ENCODE data around the gene KITLG. TPM values are rescaled to one million over a fixed set of nuclear protein-coding genes. Genes with fewer than 3 reads are reported as not detected.

The KITLG gene
- total RNA-seq, 2 experiments from 2014 or later = 0.14 TPM; not detected in 1

DNA sequence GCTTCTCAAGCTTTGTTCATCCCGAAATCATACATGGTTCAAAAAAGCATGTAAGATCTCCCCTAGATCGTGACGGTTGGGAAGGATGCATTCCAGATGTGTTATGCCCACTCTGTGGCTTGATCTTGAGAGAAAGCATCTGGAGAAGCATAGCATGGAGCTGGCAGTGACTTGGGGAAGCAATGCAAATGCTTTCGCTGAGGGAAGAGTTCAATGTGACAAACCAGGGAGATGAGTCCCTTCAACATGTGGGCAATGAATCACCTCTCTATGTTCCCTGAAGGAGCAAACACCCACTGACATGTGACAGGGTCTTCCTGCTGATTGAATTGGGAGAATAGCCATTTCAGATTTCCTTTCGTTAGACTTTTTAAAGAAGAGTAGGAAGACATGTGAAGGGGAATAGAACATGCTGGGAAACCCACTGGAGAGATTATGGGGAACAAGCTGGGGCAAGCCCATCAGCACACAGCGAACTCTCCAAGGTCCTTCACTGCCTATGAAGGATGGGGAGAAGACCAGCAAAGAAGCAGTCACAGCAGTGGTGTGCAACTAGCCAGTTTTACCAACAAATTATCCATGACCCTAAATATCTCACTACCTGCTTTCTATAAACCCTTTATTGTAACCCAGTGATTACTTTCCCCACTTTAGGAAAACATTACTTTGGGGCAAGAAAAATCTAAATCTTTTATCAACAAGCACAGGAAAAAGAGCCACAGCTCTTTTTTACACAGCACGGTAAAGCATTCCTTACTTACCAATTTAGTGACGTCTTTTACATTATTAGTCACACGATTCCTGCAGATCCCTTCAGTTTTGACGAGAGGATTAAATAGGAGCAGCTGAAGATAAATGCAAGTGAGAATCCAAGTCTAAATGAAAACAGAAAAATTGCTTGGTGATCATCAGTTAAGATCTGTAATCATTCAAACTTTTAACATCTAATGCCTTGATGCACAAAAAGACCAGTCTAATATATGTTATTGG lies 35.0 kb downstream of the KITLG start:
- H3K4me3 Mint-ChIP-seq = no peak overlapping the region
- no peaks in the 10 kb centered on the region for H3K27me3 Mint-ChIP-seq
- H3K27ac Mint-ChIP-seq = no peak overlapping the region
- H3K9me3 Mint-ChIP-seq (ENCODE audit: low read depth) = no peaks in the 10 kb centered on the region
- no peaks in the 10 kb centered on the region for H3K4me1 Mint-ChIP-seq
- H3K36me3 Mint-ChIP-seq = no peaks in the 10 kb centered on the region
- ATAC-seq (no peak), DNase-seq (no peak)
- CTCF ChIA-PET = interaction anchor here (1.5 kb wide), 1 partner anchor 10 kb away, joined by 3 read pairs; no protein-coding TSS in a partner anchor

- no peak for DNase-seq
- Mint-ChIP-seq H3K36me3 (no peaks in the 10 kb centered on the region), H3K4me1 (no peaks in the 10 kb centered on the region), H3K27ac (no peak overlapping the region), H3K4me3 (no peak overlapping the region), H3K9me3 (ENCODE audit: low read depth) (no peaks in the 10 kb centered on the region), H3K27me3 (no peaks in the 10 kb centered on the region)
- CTCF ChIA-PET = no interaction called here
- no peak for ATAC-seq
These were observed 40.4 kb downstream of the KITLG start for GRCh38 chr12:88539893-88540292.

GRCh38 chr12:88538697-88539096 lies 41.6 kb downstream of the KITLG start:
- CTCF ChIA-PET = no interaction called here
- Mint-ChIP-seq H3K4me1 (no peaks in the 10 kb centered on the region), H3K36me3 (no peaks in the 10 kb centered on the region), H3K9me3 (ENCODE audit: low read depth) (no peaks in the 10 kb centered on the region), H3K27me3 (no peaks in the 10 kb centered on the region), H3K4me3 (no peak overlapping the region), H3K27ac (no peak overlapping the region)
- ATAC-seq (no peak), DNase-seq (no peak)

DNA sequence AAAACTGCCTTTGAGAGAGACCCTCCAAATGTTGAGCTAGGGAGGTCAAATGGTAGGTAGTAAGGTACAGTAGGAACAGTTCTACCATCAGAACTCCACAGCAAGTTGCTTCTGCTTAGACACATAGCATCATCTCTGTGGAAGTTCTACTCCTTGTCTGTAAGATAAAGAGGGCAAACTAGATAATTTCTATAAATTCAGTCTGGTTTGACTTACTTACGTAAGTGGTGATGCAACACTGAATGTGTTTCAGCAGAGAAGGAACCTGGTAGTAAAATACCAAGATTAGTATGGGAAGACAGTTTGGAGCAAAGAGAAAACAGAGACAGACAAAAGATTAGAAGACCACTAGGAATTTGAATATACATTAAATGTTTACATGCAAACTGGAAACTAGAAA lies 42.0 kb downstream of the KITLG start:
- DNase-seq = no peak
- H3K36me3 Mint-ChIP-seq = no peaks in the 10 kb centered on the region
- H3K27ac Mint-ChIP-seq = no peak overlapping the region
- no peaks in the 10 kb centered on the region for H3K27me3 Mint-ChIP-seq
- CTCF ChIA-PET = no interaction called here
- H3K4me3 Mint-ChIP-seq = no peak overlapping the region
- H3K9me3 Mint-ChIP-seq (ENCODE audit: low read depth) = no peaks in the 10 kb centered on the region
- no peak for ATAC-seq
- no peaks in the 10 kb centered on the region for H3K4me1 Mint-ChIP-seq

DNA sequence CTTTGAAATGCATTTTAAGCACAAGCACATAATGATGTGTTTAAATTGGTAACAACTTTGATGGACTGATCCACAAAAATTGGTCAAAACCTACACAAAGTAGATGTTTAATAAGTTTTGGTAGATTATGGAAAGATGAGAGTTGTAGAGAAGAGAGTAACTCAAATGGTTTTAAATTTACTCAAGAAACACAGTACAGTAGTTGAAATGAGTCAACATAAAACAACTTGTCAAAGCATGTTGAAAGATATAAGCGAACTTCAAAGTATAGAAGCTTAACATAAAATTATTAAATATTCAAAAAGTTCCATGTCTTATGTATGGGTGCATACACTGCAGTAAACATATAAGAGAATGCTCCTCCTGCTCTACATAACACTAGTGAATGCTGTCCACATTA lies 49.4 kb downstream of the KITLG start:
- H3K27me3 Mint-ChIP-seq = no peaks in the 10 kb centered on the region
- H3K4me3 Mint-ChIP-seq = no peak overlapping the region
- CTCF ChIA-PET = no interaction called here
- no peaks in the 10 kb centered on the region for H3K9me3 Mint-ChIP-seq (ENCODE audit: low read depth)
- ATAC-seq = no peak
- no peak for DNase-seq
- H3K4me1 Mint-ChIP-seq = no peaks in the 10 kb centered on the region
- H3K36me3 Mint-ChIP-seq = no peaks in the 10 kb centered on the region
- H3K27ac Mint-ChIP-seq = no peak overlapping the region

DNA sequence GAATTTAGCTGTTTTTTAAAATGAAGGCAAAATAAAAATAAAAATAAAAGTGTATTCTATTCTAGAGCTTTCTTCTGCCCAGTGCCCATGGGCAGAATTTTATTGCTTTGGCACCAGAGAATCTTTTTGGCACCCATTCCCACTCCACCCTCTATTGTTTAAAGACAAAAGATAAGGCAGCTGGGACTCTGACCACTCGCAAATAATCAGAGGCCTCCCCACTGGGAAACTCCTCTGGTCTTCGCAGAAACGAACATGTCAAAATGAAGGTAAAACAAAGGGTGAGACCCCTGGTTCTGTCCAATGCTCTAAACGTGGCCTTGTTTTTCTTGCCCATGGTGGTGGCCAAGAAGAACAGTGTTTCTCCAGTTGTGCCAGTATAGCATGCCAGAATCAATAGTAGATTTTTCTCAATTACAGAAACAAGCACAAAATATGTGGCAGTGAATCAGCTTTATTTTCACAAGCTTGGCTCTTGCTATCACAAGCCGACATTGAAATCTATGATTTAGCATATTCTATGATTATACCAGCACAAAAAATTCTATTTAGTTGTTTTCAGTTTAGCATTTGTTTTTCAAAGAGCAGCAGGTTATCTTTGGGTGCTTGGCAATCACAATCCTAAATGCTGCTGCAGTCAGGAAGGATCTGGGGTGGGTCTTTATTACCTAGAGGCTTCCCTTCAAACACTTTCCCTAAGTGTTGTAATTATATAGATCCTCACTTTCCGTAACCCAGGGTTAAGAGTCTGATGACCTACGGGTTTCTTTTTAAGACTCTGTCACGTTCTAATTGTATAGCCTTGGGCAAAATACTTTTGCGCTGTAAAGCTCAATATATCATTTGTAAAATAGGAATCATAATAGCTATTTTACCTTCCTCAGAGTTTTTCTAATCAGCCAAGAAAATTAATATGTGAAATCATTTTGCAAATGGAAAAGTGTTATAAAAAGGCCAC lies 50.5 kb downstream of the KITLG start:
- H3K27ac Mint-ChIP-seq = no peak overlapping the region
- no peaks in the 10 kb centered on the region for H3K9me3 Mint-ChIP-seq (ENCODE audit: low read depth)
- ATAC-seq = no peak
- no peak for DNase-seq
- CTCF ChIA-PET = no interaction called here
- no peak overlapping the region for H3K4me3 Mint-ChIP-seq
- H3K36me3 Mint-ChIP-seq = no peaks in the 10 kb centered on the region
- H3K27me3 Mint-ChIP-seq = no peaks in the 10 kb centered on the region
- H3K4me1 Mint-ChIP-seq = no peaks in the 10 kb centered on the region

DNA sequence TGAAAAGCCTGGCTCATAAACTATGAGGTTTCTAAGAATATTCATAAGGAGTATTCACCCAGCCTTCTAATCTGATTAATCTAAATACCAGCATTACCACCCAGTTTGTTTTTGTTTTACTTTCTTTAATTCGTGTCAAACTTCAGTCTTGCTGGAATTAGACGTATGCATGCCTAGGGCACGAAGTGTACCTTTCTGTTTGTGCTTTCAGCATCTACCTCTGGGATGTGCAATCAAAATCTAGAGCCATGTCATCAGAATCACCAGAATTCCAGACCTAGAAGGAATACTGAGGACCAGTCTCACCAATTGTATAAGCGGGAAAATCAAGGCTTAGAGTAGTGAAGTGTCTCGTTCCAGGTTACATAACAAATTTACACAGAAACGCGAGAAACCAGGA lies 57.3 kb downstream of the KITLG start:
- Mint-ChIP-seq H3K4me1 (no peaks in the 10 kb centered on the region), H3K36me3 (no peaks in the 10 kb centered on the region), H3K9me3 (ENCODE audit: low read depth) (no peaks in the 10 kb centered on the region), H3K27me3 (no peaks in the 10 kb centered on the region), H3K4me3 (no peak overlapping the region), H3K27ac (no peak overlapping the region)
- DNase-seq (no peak), ATAC-seq (no peak)
- CTCF ChIA-PET = no interaction called here

DNA sequence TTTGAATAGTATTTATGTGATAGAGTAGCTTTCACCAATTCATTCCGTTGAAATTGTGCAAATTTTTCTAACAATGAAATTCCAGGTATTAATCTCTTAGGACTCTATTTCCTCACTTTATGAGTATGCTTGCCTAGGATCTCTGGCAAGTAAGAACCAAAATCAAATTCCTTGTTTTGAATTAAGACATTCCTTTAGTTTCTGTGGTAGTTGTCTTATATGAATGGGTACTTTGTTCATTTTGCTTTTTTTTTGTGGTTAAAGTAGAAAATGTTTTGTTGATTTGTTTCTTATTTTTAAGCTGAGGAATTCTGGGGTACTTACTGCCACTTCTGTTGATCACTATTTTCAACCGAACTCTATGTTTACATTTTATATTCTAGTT lies 59.8 kb downstream of the KITLG start:
- CTCF ChIA-PET = no interaction called here
- Mint-ChIP-seq H3K36me3 (no peaks in the 10 kb centered on the region), H3K27me3 (no peaks in the 10 kb centered on the region), H3K27ac (no peak overlapping the region), H3K9me3 (ENCODE audit: low read depth) (no peaks in the 10 kb centered on the region), H3K4me3 (no peak overlapping the region), H3K4me1 (no peaks in the 10 kb centered on the region)
- DNase-seq = no peak
- no peak for ATAC-seq

DNA sequence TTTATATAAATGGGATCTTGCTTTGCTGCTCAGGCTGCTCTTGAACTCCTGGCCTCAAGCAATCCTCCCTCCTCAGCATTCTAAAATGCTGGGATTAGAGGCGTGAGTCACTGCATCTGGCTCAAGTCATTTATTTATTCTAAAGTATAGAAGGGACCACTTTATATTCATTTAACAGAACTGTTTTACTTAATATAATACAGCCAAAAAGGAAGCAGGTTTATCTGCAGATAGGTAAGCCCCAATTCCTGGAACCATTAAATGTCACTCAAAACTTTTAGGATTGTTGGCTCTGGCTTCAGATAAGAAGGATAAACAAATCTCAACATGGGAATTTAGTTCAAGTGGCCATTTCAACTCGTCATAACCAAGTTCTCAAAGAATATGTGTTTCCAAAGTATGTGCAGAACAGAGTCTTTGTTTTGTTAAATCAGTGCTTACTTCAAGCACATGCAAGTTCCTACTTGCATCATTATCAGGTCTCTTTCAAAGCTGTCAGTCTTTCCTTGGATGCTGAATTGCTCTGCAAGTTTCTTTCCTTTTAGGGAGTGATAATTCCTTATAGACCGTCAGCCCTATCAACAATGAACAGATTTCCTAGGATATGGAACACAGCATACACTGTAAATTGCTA lies 60.4 kb downstream of the KITLG start:
- H3K4me3 Mint-ChIP-seq = no peak overlapping the region
- ATAC-seq = no peak
- DNase-seq = no peak
- no peaks in the 10 kb centered on the region for H3K27me3 Mint-ChIP-seq
- CTCF ChIA-PET = no interaction called here
- H3K9me3 Mint-ChIP-seq (ENCODE audit: low read depth) = no peaks in the 10 kb centered on the region
- H3K27ac Mint-ChIP-seq = no peak overlapping the region
- H3K4me1 Mint-ChIP-seq = no peaks in the 10 kb centered on the region
- no peaks in the 10 kb centered on the region for H3K36me3 Mint-ChIP-seq

- ATAC-seq (no peak), DNase-seq (no peak)
- no peaks in the 10 kb centered on the region for H3K27me3 Mint-ChIP-seq
- no peaks in the 10 kb centered on the region for H3K4me1 Mint-ChIP-seq
- no peaks in the 10 kb centered on the region for H3K9me3 Mint-ChIP-seq (ENCODE audit: low read depth)
- H3K4me3 Mint-ChIP-seq = no peak overlapping the region
- H3K27ac Mint-ChIP-seq = no peak overlapping the region
- H3K36me3 Mint-ChIP-seq = no peaks in the 10 kb centered on the region
- CTCF ChIA-PET = no interaction called here
These were observed 61.3 kb downstream of the KITLG start for GRCh38 chr12:88518863-88519403.

DNA sequence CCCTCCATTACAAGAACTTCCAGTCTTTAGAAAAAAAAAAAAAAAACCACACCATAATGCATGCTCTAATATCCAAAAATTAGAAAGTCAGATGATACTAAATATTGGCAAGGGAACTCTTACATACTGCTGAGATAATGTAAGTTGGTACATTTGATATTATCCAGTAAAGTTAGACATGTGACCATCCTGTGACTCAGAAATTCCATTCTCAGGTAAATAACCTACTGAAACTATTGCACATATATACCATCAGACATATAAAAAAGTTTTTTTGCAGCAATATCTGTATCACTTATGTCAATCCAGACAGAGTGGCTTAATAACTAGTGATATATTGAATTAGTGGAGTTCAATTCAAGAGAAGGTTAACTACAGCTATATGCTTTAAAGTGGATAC lies 63.5 kb downstream of the KITLG start:
- Mint-ChIP-seq H3K9me3 (ENCODE audit: low read depth) (no peaks in the 10 kb centered on the region), H3K27ac (no peak overlapping the region), H3K27me3 (no peaks in the 10 kb centered on the region), H3K36me3 (no peaks in the 10 kb centered on the region), H3K4me1 (no peaks in the 10 kb centered on the region), H3K4me3 (no peak overlapping the region)
- CTCF ChIA-PET = no interaction called here
- no peak for DNase-seq
- no peak for ATAC-seq

GRCh38 chr12:88510843-88511242 lies 69.4 kb downstream of the KITLG start:
- H3K9me3 Mint-ChIP-seq (ENCODE audit: low read depth) = no peaks in the 10 kb centered on the region
- H3K4me3 Mint-ChIP-seq = no peak overlapping the region
- no peak for DNase-seq
- no peaks in the 10 kb centered on the region for H3K36me3 Mint-ChIP-seq
- H3K27ac Mint-ChIP-seq = no peak overlapping the region
- H3K27me3 Mint-ChIP-seq = no peaks in the 10 kb centered on the region
- H3K4me1 Mint-ChIP-seq = no peaks in the 10 kb centered on the region
- CTCF ChIA-PET = no interaction called here
- ATAC-seq = no peak

DNA sequence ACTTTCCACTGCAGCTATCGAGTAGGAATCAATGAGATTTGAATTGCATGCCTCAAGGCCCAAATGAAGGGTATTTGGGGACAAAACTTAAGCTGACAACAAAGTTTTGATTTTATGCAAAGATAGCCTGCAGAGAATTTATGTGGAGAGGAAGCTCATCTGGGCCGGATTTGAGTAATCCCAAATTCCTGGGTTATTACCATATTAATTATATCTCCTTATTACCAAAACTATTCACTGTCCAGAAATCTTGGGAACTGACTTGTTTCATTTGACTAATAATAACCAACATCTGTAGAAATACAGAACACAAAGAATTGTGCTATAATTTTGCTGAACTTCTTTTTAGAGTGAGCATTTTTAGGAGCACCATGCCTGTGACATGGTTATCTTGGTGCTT lies 70.4 kb downstream of the KITLG start:
- DNase-seq = no peak
- ATAC-seq = no peak
- Mint-ChIP-seq H3K27ac (no peak overlapping the region), H3K4me1 (no peaks in the 10 kb centered on the region), H3K9me3 (ENCODE audit: low read depth) (no peaks in the 10 kb centered on the region), H3K36me3 (no peaks in the 10 kb centered on the region), H3K4me3 (no peak overlapping the region), H3K27me3 (no peaks in the 10 kb centered on the region)
- CTCF ChIA-PET = no interaction called here
